ENCODE measurements around the gene ABI3.
"Not testable (repeated sequence)": the region's sequence is repeated elsewhere in the genome, so short reads cannot be mapped to it uniquely, and the experiment has no call there.

The ABI3 gene

GRCh38 chr17:49241692-49242397 is 31.3 kb downstream of the ABI3 start:
- H3K36me3 Mint-ChIP-seq (ENCODE audit: low read depth) = no peaks in the 10 kb centered on the region
- H3K27me3 Mint-ChIP-seq = no peaks in the 10 kb centered on the region
- no peak overlapping the region for H3K4me3 Mint-ChIP-seq
- H3K27ac Mint-ChIP-seq = no peak overlapping the region
- no peaks in the 10 kb centered on the region for H3K4me1 Mint-ChIP-seq
- no peaks in the 10 kb centered on the region for H3K9me3 Mint-ChIP-seq
- ATAC-seq (no peak), DNase-seq (no peak)

- H3K27ac Mint-ChIP-seq = no peak overlapping the region
- peaks cover 2% of the 10 kb centered on the region for H3K27me3 Mint-ChIP-seq
- no peak for ATAC-seq
- DNase-seq = no peak
- H3K36me3 Mint-ChIP-seq (ENCODE audit: low read depth) = no peaks in the 10 kb centered on the region
- no peak overlapping the region for H3K4me3 Mint-ChIP-seq
- no peaks in the 10 kb centered on the region for H3K4me1 Mint-ChIP-seq
- H3K9me3 Mint-ChIP-seq = no peaks in the 10 kb centered on the region
Observed at GRCh38 chr17:49242813-49243212, 32.3 kb downstream of the ABI3 start.

GRCh38 chr17:49244839-49245238 is 34.3 kb downstream of the ABI3 start:
- H3K27ac Mint-ChIP-seq = no peak overlapping the region
- no peak for DNase-seq
- no peaks in the 10 kb centered on the region for H3K4me1 Mint-ChIP-seq
- H3K36me3 Mint-ChIP-seq (ENCODE audit: low read depth) = no peaks in the 10 kb centered on the region
- no peak overlapping the region for H3K4me3 Mint-ChIP-seq
- no peak for ATAC-seq
- H3K9me3 Mint-ChIP-seq = no peaks in the 10 kb centered on the region
- peaks cover 2% of the 10 kb centered on the region for H3K27me3 Mint-ChIP-seq

GRCh38 chr17:49247944-49248343 is 37.4 kb downstream of the ABI3 start:
- no peak overlapping the region for H3K27ac Mint-ChIP-seq
- no peak overlapping the region for H3K4me3 Mint-ChIP-seq
- ATAC-seq (no peak), DNase-seq (no peak)
- H3K36me3 Mint-ChIP-seq (ENCODE audit: low read depth) = no peaks in the 10 kb centered on the region
- H3K27me3 Mint-ChIP-seq = peaks cover 2% of the 10 kb centered on the region
- no peaks in the 10 kb centered on the region for H3K4me1 Mint-ChIP-seq
- H3K9me3 Mint-ChIP-seq = no peaks in the 10 kb centered on the region

- Mint-ChIP-seq H3K36me3 (ENCODE audit: low read depth) (no peaks in the 10 kb centered on the region), H3K9me3 (no peaks in the 10 kb centered on the region), H3K4me3 (no peak overlapping the region), H3K27ac (no peak overlapping the region), H3K4me1 (no peaks in the 10 kb centered on the region), H3K27me3 (peaks cover 2% of the 10 kb centered on the region)
- no peak for DNase-seq
- ATAC-seq = no peak
Observed at GRCh38 chr17:49249292-49249794, 38.8 kb downstream of the ABI3 start.

GRCh38 chr17:49249890-49250522 is 39.5 kb downstream of the ABI3 start:
- Mint-ChIP-seq H3K36me3 (ENCODE audit: low read depth) (no peaks in the 10 kb centered on the region), H3K27me3 (peaks cover 2% of the 10 kb centered on the region)
- no peak for ATAC-seq

GRCh38 chr17:49252148-49252695 is 41.7 kb downstream of the ABI3 start:
- H3K4me3 Mint-ChIP-seq = no peak overlapping the region
- DNase-seq (no peak), ATAC-seq (no peak)
- no peak overlapping the region for H3K27ac Mint-ChIP-seq
- no peaks in the 10 kb centered on the region for H3K9me3 Mint-ChIP-seq
- H3K4me1 Mint-ChIP-seq = no peaks in the 10 kb centered on the region
- H3K36me3 Mint-ChIP-seq (ENCODE audit: low read depth) = no peaks in the 10 kb centered on the region
- H3K27me3 Mint-ChIP-seq = no peaks in the 10 kb centered on the region

More at GRCh38 chr17:49249890-49250522, 39.5 kb downstream of the ABI3 start:
- no peaks in the 10 kb centered on the region for H3K9me3 Mint-ChIP-seq
- no peaks in the 10 kb centered on the region for H3K4me1 Mint-ChIP-seq
- H3K4me3 Mint-ChIP-seq = no peak overlapping the region
- no peak for DNase-seq
- H3K27ac Mint-ChIP-seq = no peak overlapping the region

- Mint-ChIP-seq H3K36me3 (ENCODE audit: low read depth) (no peaks in the 10 kb centered on the region), H3K4me3 (no peak overlapping the region), H3K27ac (no peak overlapping the region), H3K4me1 (peaks cover 3% of the 10 kb centered on the region), H3K9me3 (no peaks in the 10 kb centered on the region), H3K27me3 (peaks cover 2% of the 10 kb centered on the region)
- DNase-seq (no peak), ATAC-seq (no peak)
Observed at GRCh38 chr17:49254066-49254465, 43.6 kb downstream of the ABI3 start.

GRCh38 chr17:49255125-49255524 is 44.6 kb downstream of the ABI3 start:
- Mint-ChIP-seq H3K4me3 (no peak overlapping the region), H3K27me3 (peaks cover 2% of the 10 kb centered on the region), H3K27ac (no peak overlapping the region), H3K36me3 (ENCODE audit: low read depth) (no peaks in the 10 kb centered on the region), H3K4me1 (peaks cover 8% of the 10 kb centered on the region), H3K9me3 (no peaks in the 10 kb centered on the region)
- ATAC-seq = no peak
- no peak for DNase-seq

GRCh38 chr17:49258394-49258793 is 47.9 kb downstream of the ABI3 start:
- peaks cover 17% of the 10 kb centered on the region for H3K4me1 Mint-ChIP-seq
- H3K9me3 Mint-ChIP-seq = no peaks in the 10 kb centered on the region
- no peaks in the 10 kb centered on the region for H3K36me3 Mint-ChIP-seq (ENCODE audit: low read depth)
- peaks cover 4% of the 10 kb centered on the region for H3K27me3 Mint-ChIP-seq
- no peak for DNase-seq
- ATAC-seq = no peak
- H3K4me3 Mint-ChIP-seq = no peak overlapping the region
- no peak overlapping the region for H3K27ac Mint-ChIP-seq

- no peak overlapping the region for H3K27ac Mint-ChIP-seq
- no peak for ATAC-seq
- DNase-seq = no peak
- peaks cover 4% of the 10 kb centered on the region for H3K27me3 Mint-ChIP-seq
- no peaks in the 10 kb centered on the region for H3K9me3 Mint-ChIP-seq
- peaks cover 17% of the 10 kb centered on the region for H3K4me1 Mint-ChIP-seq
- H3K36me3 Mint-ChIP-seq (ENCODE audit: low read depth) = no peaks in the 10 kb centered on the region
- H3K4me3 Mint-ChIP-seq = peak overlapping the region; percentile 80
Observed at GRCh38 chr17:49259663-49260010, 49.1 kb downstream of the ABI3 start.

GRCh38 chr17:49260011-49260816 is 49.7 kb downstream of the ABI3 start:
- DNase-seq (peak; percentile 62), ATAC-seq (peak; percentile 94)
- peaks cover 17% of the 10 kb centered on the region for H3K4me1 Mint-ChIP-seq
- peak overlapping the region; percentile 80 for H3K4me3 Mint-ChIP-seq
- H3K9me3 Mint-ChIP-seq = no peaks in the 10 kb centered on the region
- no peaks in the 10 kb centered on the region for H3K36me3 Mint-ChIP-seq (ENCODE audit: low read depth)
- H3K27ac Mint-ChIP-seq = peak overlapping the region; percentile 77
- peaks cover 6% of the 10 kb centered on the region for H3K27me3 Mint-ChIP-seq

GRCh38 chr17:49260817-49261291 is 50.3 kb downstream of the ABI3 start:
- DNase-seq = peak; percentile 54
- ATAC-seq = peak; percentile 4
- Mint-ChIP-seq H3K36me3 (ENCODE audit: low read depth) (no peaks in the 10 kb centered on the region), H3K27me3 (peaks cover 6% of the 10 kb centered on the region), H3K27ac (peak overlapping the region; percentile 77), H3K9me3 (no peaks in the 10 kb centered on the region), H3K4me1 (peaks cover 17% of the 10 kb centered on the region), H3K4me3 (peak overlapping the region; percentile 74)

- peaks cover 17% of the 10 kb centered on the region for H3K4me1 Mint-ChIP-seq
- H3K9me3 Mint-ChIP-seq; H3K27ac Mint-ChIP-seq; ATAC-seq; H3K4me3 Mint-ChIP-seq; DNase-seq; H3K27me3 Mint-ChIP-seq; H3K36me3 Mint-ChIP-seq (ENCODE audit: low read depth): not testable (repeated sequence)
Observed at GRCh38 chr17:49261540-49261939, 51.0 kb downstream of the ABI3 start.

Measured in activated naive CD8-positive, alpha-beta T cell treated with anti-CD3 and anti-CD28 coated beads, Interleukin-2, amount 50 U/mL, for 24 hours (primary cell).